ACC112 (cell line): ENCODE measurements around the gene RERE.

ENCODE experiments used
- H2AFZ ChIP-seq: fragments of 200-600 bp; sonication (generic); one replicate; pipeline ENCODE4 v1.6.0; 2017; ENCODE audit warnings: antibody characterized with exemption, low read length; ENCODE audit not compliant: unreplicated experiment
- H3K27ac ChIP-seq: fragments of 200-600 bp; sonication (generic); 2 replicates; pipeline ENCODE4 v1.5.1; 2014; ENCODE audit warnings: low read depth, mild to moderate bottlenecking, antibody characterized with exemption, low read length, moderate library complexity
- H3K27me3 ChIP-seq: fragments of 200-600 bp; sonication (generic); 2 replicates; pipeline ENCODE4 v1.6.1; 2014; ENCODE audit warnings: mild to moderate bottlenecking, antibody characterized with exemption, low read length, moderate library complexity, mixed read lengths; ENCODE audit not compliant: insufficient read depth
- H3K36me3 ChIP-seq: fragments of 200-600 bp; sonication (generic); 2 replicates; pipeline ENCODE4 v1.6.1; 2016; ENCODE audit warnings: mild to moderate bottlenecking, antibody characterized with exemption, low read length, moderate library complexity, mixed read lengths; ENCODE audit not compliant: insufficient read depth
- H3K4me1 ChIP-seq: fragments of 200-600 bp; sonication (generic); one replicate; pipeline ENCODE4 v1.6.1; 2016; ENCODE audit warnings: low read length, mixed read lengths; ENCODE audit not compliant: insufficient read depth, unreplicated experiment, control insufficient read depth
- H3K4me3 ChIP-seq: fragments of 200-600 bp; sonication (generic); 2 replicates; pipeline ENCODE4 v1.5.1; 2014; ENCODE audit warnings: mild to moderate bottlenecking, low read depth, low read length
- H3K79me2 ChIP-seq: fragments of 200-600 bp; sonication (generic); one replicate; pipeline ENCODE4 v1.6.0; 2016; ENCODE audit warnings: low read length; ENCODE audit not compliant: control insufficient read depth, unreplicated experiment, insufficient read depth

The RERE gene

DNA sequence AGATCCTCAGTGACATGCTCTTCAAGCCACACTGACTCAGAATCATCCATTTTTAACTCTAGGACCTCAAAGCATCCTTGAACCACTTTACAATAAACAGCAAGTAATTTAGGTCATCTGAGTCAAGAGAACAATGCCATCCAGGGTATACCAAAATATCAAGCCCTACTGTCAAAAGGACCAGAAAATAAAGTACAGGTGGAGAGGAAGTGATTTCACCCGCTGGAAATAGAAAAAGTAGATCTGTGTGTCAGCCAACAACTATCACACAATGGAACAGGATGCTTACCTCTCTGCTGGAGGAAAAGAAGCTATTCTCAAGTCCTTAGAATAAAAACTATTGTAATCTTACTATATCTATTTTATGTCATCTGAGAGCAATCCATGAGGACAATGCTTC, 37.0 kb downstream of the RERE start:
- Histone ChIP-seq H3K27me3 (no peaks in the 10 kb centered on the region), H3K4me1 (no peaks in the 10 kb centered on the region), H2AFZ (no peak overlapping the region), H3K79me2 (peaks cover 4% of the 10 kb centered on the region), H3K27ac (no peak overlapping the region), H3K36me3 (no peaks in the 10 kb centered on the region), H3K4me3 (no peak overlapping the region)

DNA sequence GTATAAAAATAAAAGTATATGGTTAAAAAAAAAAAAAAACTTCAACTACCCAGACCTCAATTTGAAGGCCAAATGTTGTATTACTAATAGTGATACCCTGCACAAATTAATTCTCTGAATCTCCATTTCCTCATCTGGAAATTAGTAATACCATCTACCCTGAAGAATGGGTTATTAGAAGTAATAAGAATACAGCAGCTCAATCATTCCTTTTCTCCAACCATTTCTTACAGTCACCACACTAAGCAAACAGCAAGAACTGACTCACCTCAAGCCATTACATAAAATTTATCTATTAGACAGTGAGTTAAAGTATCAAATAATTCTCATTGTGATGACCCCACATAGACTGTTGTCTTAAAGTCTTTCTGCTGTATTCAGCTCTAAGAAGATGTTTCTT, 39.6 kb downstream of the RERE start:
- no peak overlapping the region for H3K4me3 ChIP-seq
- peaks cover 4% of the 10 kb centered on the region for H3K79me2 ChIP-seq
- no peaks in the 10 kb centered on the region for H3K36me3 ChIP-seq
- H3K4me1 ChIP-seq = no peaks in the 10 kb centered on the region
- H2AFZ ChIP-seq = no peak overlapping the region
- H3K27ac ChIP-seq = no peak overlapping the region
- no peaks in the 10 kb centered on the region for H3K27me3 ChIP-seq

DNA sequence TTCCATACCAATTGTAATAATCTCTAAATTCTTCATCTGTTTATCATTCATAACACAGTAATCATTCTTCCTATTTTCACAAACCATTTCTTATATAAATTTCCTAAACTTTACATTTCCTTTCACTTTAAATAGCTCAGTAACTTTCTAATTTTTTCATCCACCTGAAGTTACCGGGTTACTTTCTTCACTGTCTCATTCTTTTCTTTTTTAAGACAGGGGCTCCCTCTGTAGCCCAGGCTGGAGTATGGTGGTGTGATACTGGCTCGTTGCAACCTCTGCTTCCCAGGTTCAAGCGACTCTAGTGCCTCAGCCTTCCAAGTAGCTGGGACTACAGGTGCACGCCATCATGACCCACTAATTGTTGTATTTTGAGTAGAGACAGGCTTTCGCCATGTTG, 41.3 kb downstream of the RERE start:
- peaks cover 4% of the 10 kb centered on the region for H3K79me2 ChIP-seq
- no peaks in the 10 kb centered on the region for H3K27me3 ChIP-seq
- H2AFZ ChIP-seq = no peak overlapping the region
- H3K27ac ChIP-seq = no peak overlapping the region
- H3K4me3 ChIP-seq = no peak overlapping the region
- no peaks in the 10 kb centered on the region for H3K36me3 ChIP-seq
- H3K4me1 ChIP-seq = no peaks in the 10 kb centered on the region

DNA sequence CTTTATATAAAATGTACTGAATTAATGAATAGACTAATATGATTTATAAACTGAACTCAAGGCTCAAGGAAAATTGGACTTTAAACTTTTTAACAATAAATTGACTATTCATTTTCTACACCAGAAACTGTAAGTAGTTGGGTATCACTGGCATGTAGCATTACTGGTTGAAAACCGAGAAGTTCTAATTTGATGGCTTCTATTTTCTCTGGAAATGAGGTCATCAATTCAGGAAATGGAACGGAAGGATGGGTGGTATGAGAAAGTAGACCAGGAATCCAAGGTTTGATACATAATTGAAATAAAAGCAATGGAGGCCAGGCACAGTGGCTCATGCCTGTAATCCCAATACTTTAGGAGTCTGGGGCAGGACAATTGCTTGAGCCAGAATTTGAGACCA, 50.4 kb downstream of the RERE start:
- Histone ChIP-seq H3K79me2 (no peaks in the 10 kb centered on the region), H3K27me3 (no peaks in the 10 kb centered on the region), H3K4me1 (no peaks in the 10 kb centered on the region), H2AFZ (no peak overlapping the region), H3K36me3 (no peaks in the 10 kb centered on the region), H3K4me3 (no peak overlapping the region), H3K27ac (no peak overlapping the region)

DNA sequence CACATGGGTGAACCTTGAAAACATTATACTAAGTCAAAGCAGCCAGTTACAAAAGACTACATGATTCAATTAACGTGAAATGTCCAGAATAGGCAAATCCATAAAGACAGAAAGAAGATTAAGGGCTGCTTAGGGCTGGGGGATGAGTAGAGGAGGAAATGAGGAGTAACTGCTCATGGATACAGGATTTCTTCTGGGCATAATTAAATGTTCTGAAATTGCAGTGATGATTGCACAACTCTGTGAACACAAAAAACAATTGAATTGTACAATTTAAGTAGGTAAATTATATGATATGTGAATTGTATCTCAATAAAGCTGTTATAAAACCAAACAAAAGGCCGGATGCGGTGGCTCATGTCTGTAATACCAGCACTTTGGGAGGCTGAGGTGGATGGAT, 52.2 kb downstream of the RERE start:
- Histone ChIP-seq H3K27me3 (no peaks in the 10 kb centered on the region), H3K4me3 (no peak overlapping the region), H3K36me3 (no peaks in the 10 kb centered on the region), H2AFZ (no peak overlapping the region), H3K27ac (no peak overlapping the region), H3K4me1 (no peaks in the 10 kb centered on the region), H3K79me2 (no peaks in the 10 kb centered on the region)

DNA sequence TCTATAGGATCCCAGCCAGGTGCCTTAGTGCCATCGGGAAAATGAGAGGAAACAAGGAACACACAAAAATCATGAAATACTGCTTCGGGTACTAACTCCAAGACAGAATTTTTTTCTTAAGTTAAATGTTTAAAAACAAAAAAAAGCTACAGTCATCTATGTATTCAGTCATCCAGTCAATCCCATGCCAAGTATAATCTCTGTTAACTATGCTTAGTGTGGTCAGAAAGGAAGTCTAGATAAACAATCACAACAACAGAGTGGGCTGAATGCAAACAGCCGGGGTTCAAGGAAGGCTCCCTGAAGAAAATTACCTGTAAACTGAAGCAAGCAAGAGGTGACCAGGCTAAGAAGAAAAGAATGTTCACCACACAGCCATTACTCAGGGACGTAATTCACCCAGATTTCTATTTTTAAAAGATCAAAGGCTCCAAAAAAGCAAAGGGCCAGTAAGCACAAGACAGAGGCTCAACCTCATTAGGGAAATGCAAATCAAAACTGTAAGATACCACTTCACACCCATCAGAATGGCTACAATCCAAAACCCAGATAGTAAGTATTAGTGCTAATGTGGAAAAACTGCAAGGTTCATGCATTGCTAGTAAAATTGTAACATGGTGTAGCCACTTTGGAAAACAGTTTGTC, 53.0 kb downstream of the RERE start:
- Histone ChIP-seq H3K27me3 (no peaks in the 10 kb centered on the region), H3K27ac (no peak overlapping the region), H2AFZ (no peak overlapping the region), H3K36me3 (no peaks in the 10 kb centered on the region), H3K79me2 (no peaks in the 10 kb centered on the region), H3K4me3 (no peak overlapping the region), H3K4me1 (no peaks in the 10 kb centered on the region)

DNA sequence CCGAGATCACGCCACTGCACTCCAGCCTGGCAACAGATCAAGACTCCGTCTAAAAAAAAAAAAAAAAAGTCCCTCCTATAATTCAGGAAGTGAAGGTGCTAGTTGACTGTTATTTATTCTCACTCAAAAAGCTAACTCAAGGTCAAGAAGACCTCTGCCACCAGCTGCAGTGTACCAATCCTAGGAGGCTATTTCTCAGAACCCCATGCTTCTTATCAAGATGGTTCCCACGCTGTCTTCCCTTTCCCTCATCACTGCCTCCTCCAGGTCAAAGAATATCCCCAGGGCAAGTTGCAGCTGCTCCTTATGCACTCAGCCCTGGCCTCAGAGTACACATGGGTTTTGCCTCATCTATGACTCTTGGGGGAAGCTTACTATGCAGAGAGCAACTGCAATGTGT, 53.6 kb downstream of the RERE start:
- Histone ChIP-seq H3K4me3 (no peak overlapping the region), H3K4me1 (no peaks in the 10 kb centered on the region), H3K36me3 (no peaks in the 10 kb centered on the region), H3K27me3 (no peaks in the 10 kb centered on the region), H3K27ac (no peak overlapping the region), H3K79me2 (no peaks in the 10 kb centered on the region), H2AFZ (no peak overlapping the region)

DNA sequence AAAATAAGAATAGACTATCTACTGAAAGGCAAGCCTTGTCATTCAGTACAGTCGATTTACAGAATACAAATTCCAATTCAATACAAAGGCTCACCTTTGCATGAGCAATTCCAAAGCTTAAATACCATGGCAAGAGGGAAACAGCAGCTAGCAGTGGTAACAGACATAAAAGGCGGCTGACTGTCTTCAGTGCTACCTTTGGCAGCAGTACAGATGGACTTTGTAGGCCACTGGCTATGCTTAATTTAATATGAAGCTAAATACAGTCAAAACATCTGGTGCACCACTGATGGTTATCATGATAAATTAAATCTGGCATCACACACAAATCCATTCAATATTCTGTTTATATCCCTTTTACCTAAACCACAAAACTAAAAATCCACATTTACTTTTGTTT, 62.4 kb downstream of the RERE start:
- Histone ChIP-seq H3K27me3 (no peaks in the 10 kb centered on the region), H3K36me3 (no peaks in the 10 kb centered on the region), H2AFZ (no peak overlapping the region), H3K27ac (no peak overlapping the region), H3K79me2 (no peaks in the 10 kb centered on the region), H3K4me3 (no peak overlapping the region), H3K4me1 (no peaks in the 10 kb centered on the region)

DNA sequence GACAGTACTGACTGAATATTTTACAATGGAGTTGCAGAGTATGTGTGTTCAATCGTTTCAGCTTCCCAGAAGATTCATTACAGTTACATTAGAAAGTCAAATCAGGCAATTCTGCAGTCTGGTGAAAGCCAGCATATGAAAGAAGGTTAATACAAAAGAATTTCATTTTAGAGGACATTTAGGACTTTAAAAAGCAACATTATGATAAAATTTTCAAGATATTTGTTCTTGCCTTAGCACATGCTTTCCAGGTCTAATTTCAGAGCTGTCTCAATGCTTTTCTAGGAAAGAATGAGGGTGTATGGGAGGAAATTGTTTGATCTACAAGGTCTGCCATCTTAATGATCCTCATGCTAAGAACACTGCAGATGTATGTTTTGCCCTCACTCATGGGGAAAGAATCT, 63.2 kb downstream of the RERE start:
- Histone ChIP-seq H3K4me3 (no peak overlapping the region), H2AFZ (no peak overlapping the region), H3K36me3 (no peaks in the 10 kb centered on the region), H3K4me1 (no peaks in the 10 kb centered on the region), H3K79me2 (no peaks in the 10 kb centered on the region), H3K27me3 (no peaks in the 10 kb centered on the region), H3K27ac (no peak overlapping the region)

DNA sequence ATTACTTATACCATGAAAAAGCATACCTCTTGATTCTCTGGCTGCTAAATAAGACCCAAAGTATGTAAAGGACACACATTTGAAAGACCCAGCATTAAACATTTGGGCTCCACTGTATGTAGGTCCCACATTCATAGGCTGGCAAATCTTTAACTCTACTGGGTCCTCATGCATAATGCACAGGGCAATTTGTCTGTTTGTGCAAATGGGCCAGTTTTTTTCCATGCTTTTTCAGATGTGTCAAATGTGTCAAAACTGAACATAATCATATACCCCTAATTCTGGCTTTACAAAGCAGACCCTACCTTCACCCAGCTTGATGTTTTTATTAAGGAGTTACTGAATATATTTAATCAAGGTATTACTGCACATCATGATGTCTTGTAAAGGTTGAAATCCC, 63.7 kb downstream of the RERE start:
- H3K4me3 ChIP-seq = no peak overlapping the region
- H2AFZ ChIP-seq = no peak overlapping the region
- no peaks in the 10 kb centered on the region for H3K4me1 ChIP-seq
- H3K36me3 ChIP-seq = no peaks in the 10 kb centered on the region
- H3K79me2 ChIP-seq = no peaks in the 10 kb centered on the region
- H3K27me3 ChIP-seq = no peaks in the 10 kb centered on the region
- H3K27ac ChIP-seq = no peak overlapping the region

DNA sequence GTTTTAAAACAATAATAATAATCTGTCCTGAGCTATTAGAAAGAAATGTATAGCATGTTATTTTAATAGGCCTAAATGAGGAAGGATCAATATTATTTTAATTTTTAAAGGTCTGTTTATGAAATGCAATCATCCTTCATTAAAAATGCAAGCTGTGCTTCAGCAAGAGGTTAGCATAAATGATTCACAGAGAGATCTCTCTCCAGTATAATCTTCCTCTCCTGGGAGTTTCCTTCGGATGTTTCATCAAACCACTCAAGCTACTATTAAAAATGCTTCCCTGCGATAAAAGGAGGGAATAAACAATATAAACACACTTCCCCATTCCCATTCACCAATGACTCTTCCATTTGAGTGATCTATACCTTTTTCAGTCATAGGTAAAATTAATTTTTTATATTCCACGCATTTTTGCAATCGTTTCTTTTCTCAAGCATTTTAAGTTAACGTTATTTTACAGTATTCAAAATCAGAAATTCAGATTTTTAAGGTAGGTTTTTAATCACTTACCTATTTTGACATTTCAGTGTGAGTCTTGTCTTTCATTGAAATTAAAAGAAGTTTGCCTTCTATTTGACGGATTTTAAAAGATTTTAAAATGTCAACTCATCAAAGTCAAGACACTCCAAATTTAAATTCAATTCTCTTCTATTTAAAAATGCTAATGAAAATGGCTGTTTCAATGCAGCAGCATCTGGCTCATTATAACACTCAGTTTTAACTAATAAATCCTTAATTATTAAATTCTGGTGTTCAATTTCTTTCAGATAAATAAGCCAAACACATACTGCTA, 64.3 kb downstream of the RERE start:
- H3K79me2 ChIP-seq = no peaks in the 10 kb centered on the region
- no peaks in the 10 kb centered on the region for H3K36me3 ChIP-seq
- no peaks in the 10 kb centered on the region for H3K4me1 ChIP-seq
- no peak overlapping the region for H2AFZ ChIP-seq
- H3K4me3 ChIP-seq = no peak overlapping the region
- H3K27ac ChIP-seq = no peak overlapping the region
- H3K27me3 ChIP-seq = no peaks in the 10 kb centered on the region
